ENCODE measurements around the gene B4GALT7. TPM values are rescaled to one million over a fixed set of nuclear protein-coding genes. Genes with fewer than 3 reads are reported as not detected.

The B4GALT7 gene
- total RNA-seq, 2 experiments from 2014 or later: 20.7 to 22.7 TPM

DNA sequence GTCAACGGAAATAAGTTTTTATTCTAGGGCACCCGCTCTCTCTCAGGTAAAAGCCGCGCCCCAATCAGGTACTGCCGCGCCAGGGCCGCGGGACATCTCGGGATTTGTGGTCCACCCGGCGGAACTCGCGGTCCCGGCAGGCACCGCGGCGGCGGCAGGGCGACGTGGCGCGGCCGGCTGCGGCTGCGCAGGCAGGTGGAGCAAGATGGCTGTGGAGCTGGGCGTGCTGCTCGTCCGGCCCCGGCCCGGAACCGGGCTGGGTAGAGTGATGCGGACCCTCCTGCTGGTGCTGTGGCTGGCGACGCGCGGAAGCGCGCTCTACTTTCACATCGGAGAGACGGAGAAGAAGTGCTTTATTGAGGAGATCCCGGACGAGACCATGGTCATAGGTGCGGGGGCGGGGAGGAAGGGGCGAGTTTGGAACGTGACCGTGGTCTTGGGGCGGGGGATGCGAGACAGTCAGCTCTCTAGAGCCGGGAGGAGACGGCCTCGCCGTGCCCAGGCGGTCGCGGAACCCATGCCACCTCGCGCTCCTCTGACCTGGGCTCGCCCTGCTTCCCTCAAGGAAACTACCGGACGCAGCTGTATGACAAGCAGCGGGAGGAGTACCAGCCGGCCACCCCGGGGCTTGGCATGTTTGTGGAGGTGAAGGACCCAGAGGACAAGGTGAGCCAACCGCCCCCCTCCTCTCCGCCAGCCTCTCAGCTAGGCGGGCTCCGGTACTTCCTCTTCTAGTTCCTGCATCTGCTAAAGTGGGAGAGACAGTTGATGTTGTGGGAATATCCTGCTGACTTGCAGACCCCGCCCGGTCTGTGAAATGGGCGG lies 7.7 kb upstream of the B4GALT7 start, which contains the start of gene TMED9:
TMED9 (plus strand) TSS at position 194 of the 825 bp plus-strand sequence; CDS start at position 206, 12 bp downstream.
- ChIA-PET POLR2A (interaction anchor here (1.4 to 1.8 kb wide), 2 partner anchors 9 to 76 kb away, joined by 4 to 10 read pairs; partner anchors contain the start of gene DDX41), CTCF (interaction anchor here (0.6 to 1.5 kb wide), 3 partner anchors 11 to 243 kb away, joined by 3 read pairs; no protein-coding TSS in a partner anchor)

DNA sequence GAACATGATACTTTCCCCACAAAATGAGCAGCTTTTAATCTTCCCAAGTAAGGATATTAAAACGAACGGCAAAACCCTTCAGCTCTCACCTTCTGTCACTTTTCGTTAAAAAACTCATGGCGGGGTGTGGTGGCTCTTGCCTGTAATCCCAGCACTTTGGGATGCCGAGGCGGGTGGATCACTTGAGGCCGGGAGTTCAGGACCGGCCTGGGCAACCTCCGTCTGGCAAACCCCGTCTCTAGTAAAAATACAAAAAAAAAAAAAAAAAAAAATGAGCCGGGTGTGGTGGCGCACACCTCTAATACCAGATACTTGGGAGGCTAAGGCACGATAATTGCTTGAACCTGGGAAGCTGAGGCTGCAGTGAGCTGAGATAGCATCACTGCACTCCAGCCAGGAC lies 7.0 kb upstream of the B4GALT7 start:
- POLR2A ChIA-PET: interaction anchor here (1.4 to 1.8 kb wide), 2 partner anchors 8 to 76 kb away, joined by 4 to 10 read pairs; partner anchors contain the start of gene DDX41
- CTCF ChIA-PET: interaction anchor here (0.7 to 1.5 kb wide), 3 partner anchors 11 to 654 kb away, joined by 3 to 4 read pairs (median 3); no protein-coding TSS in a partner anchor

DNA sequence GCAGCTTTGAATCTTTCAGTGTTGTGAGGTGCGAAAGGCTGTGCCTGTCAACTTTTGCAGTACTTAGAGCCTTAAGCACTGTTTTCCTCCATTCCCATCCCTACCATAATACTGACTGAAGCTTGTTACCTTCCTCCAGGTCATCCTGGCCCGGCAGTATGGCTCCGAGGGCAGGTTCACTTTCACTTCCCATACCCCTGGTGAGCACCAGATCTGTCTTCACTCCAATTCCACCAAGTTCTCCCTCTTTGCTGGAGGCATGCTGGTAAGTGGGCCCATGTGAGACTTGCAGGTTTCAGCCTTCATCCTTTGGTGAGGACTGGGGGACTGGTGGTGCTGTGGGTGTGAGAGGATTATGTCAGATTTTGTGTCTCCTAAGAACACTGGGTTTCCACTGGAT lies 6.4 kb upstream of the B4GALT7 start:
- ChIA-PET POLR2A (no interaction called here), CTCF (interaction anchor here (0.7 to 1.5 kb wide), 2 partner anchors 14 to 653 kb away, joined by 3 to 4 read pairs; no protein-coding TSS in a partner anchor)

DNA sequence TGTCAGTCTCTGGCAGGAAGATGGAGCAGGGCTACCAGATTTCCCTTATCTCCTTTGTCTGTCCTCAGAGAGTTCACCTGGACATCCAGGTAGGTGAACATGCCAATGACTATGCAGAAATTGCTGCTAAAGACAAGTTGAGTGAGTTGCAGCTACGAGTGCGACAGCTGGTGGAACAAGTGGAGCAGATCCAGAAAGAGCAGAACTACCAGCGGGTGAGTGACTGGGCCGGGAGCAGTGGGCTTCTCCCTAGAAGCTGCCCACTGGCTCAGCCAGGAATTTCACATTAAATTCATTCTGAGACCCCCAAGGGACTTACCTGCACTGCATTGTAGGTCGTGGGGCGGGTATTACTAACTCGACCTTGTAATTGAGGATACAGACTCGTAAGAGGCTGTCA lies 5.9 kb upstream of the B4GALT7 start:
- ChIA-PET POLR2A (no interaction called here), CTCF (no interaction called here)

DNA sequence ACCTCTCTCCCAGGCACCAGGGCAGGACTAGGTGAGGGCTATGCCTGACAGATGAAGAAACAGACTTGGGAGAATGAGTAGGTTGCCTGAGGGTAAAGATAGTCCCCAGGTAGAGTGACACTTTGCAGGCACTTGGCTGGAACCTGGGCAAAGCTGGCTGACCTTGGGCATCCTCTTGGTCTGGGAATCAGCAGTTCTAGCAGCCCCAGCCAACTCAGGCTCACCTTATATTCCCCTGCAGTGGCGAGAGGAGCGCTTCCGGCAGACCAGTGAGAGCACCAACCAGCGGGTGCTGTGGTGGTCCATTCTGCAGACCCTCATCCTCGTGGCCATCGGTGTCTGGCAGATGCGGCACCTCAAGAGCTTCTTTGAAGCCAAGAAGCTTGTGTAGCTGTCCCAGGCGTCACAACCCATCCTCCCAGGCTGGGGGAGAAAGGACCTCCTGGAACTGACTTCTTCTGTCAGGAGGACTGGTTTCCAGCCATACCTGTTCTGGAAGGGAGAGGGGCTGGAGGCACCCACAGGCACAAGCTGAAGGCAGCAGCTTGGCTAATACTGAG lies 4.8 kb upstream of the B4GALT7 start:
- ChIA-PET POLR2A (no interaction called here), CTCF (no interaction called here)

DNA sequence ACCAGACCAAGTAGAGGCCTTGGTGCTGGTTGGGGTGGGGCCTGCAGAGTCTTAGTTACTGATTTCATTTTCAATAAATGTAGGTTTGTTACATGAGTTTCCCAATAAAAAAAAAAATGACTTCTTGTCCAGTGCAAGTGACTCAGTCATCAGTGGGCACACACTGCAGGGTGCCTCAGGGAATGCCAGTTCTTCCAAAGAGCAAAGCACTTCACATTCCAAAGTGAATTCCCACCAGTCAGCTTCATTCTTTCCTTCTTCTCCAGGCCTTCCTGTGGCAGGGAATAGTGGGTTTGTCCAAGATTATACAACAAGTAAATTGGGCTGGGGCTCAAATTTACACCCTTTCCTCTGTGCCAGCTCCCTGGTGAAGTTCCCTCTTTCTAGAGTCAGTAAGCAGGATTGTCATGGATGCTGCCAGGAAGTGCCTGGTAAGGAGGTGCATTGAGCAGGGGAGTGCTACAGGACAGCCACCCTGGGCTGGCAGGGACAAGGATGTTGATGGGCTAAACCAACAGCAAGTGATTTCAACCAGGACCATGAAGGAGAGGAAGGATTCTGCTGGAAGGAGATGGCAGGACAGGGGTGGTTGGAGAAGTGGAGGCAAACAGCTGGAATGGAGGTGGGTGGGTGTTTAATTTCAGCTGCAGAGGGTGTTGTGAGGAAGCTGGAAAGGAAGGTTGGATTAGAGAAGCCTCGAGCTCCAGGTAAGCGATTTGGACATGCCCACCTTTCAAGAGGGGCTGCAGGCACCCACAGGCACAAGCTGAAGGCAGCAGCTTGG lies 3.7 kb upstream of the B4GALT7 start:
- ChIA-PET CTCF (interaction anchor here (0.7 kb wide), 1 partner anchor 291 kb away, joined by 3 read pairs; no protein-coding TSS in a partner anchor), POLR2A (no interaction called here)

DNA sequence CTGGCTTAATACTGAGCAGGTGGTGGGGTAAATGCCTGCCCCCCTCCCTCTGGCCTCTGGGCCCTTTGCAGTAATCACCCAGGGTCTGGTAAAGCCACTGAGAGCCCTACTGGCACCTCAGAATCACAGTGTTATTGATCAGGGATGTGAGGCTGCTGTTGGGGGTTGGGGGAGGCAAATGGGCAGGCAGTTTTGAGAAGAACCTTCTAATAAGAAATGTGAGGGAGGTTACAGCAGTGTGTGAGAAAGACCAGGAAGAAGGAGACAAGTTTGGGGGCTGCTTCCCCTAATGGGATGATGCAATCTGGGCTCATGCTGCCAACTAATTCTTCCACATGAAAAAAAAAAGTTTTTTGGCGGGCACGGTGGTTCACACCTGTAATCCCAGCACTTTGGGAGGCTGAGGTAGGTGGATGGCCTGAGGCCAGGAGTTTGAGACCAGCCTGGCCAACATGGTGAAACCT lies 3.1 kb upstream of the B4GALT7 start:
- CTCF ChIA-PET: interaction anchor here (2.6 kb wide), 1 partner anchor 11 kb away, joined by 13 read pairs; no protein-coding TSS in a partner anchor
- POLR2A ChIA-PET: no interaction called here

DNA sequence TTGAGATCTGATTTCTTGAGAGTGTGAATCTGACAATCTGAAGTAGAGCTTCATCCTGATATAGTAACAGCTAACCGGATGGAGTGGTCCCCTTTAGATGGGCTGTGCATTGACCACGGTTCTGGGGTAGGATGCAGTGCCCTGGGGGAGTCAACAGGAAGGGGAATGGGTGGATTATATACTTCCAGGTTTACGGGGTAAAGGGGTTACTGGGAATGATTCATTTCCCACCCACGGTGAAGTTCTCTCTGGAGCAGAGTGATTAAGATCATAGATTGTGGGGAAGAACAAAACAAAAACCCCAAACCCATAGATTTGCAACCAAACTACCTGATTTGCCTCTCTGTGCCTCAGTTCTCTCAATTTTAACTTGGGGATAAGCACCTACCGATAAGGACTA lies 1.5 kb upstream of the B4GALT7 start:
- CTCF ChIA-PET: interaction anchor here (2.6 kb wide), 1 partner anchor 9 kb away, joined by 13 read pairs; no protein-coding TSS in a partner anchor
- POLR2A ChIA-PET: interaction anchor here (0.9 kb wide), 1 partner anchor 44 kb away, joined by 3 read pairs; no protein-coding TSS in a partner anchor

DNA sequence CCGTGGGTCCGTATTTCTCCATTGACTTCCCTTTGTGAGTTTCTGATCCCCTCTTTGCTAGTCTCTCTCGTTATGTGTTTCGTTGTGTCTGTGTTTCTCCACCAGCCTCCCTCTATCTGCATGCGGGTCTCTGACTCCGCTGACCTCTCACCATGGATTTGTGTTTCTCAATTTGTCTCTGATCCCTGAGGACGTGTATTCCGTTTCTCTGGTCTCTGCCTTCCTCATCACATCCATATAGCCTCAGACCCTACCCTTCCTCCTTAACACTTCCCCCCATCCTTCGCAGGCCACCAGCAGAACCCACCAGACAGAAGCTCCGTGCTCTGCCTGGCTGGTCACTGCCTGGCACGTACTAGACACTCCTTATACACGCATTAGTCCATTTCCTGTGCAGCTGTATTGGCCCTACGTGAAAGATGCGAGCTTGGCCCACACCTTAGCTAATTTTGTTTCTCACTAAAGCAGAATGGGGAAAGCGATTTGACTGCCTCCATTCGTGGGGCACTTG lies 631 bp downstream of the B4GALT7 start:
- ChIA-PET POLR2A (interaction anchor here (1.2 kb wide), 1 partner anchor 8 kb away, joined by 10 read pairs; the partner anchor contains the start of gene TMED9), CTCF (no interaction called here)

DNA sequence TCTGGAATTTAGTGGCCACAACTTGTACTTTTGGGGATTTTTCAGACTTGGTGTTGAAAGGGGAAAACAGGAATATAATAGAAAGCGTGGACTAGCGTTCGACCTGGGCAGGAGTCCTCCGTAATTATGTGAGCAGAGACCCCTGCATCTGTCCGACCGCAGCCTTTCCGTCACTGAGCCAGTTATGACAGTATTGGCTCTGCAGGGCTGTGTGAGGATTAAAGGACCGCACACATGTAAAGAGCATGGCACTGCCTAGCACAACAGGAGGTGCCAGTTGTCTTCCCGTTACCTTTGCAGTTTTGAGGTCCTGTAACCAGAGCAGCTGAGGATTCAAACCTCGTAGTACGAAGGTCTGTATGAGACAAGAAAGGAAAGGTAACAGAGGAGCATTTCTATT lies 1.2 kb downstream of the B4GALT7 start:
- POLR2A ChIA-PET: interaction anchor here (1.2 kb wide), 1 partner anchor 9 kb away, joined by 10 read pairs; the partner anchor contains the start of gene TMED9

DNA sequence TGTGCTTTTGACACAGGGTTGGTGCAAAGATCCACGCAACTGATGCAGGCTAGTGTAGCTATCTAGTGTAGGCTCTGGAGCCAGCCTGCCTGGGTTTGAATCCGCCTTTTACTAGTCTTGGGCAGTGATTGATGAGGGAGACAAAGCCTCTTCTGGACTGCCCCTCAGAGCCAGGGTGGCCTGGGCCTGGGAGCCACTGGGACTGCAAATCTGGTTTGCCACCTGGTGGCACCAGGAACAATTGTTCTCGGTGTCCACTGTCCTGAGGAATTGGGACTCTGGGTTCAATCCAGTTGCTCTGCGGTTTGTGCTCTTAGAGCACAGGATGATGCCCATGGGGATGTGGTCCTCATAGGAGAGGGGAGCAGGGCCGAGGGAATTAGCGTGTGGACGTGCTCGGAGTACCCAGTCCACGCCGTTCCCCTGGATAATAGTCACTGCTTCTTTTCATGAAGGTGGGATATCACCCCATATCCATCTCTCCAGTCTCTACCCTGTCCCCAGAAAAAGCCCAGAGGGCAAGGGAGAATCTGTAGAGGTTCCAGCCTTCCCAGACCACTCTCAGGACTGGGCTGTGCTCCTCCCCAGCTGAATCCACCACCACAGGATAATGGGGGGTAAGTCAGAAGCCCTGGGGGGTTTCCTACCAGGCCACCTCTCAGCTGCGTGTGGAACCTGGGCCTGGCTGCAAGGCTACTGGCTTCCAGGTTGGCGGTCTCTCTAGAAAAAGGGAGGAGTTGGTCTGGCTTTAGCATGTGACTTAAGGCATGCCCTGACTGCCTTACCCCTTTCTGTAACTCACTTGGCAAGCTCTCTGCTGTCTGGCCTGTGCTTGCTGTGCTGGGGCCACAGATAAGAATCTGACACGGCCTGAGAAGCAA lies 1.9 kb downstream of the B4GALT7 start:
- ChIA-PET CTCF (interaction anchor here (1.2 kb wide), 1 partner anchor 13 kb away, joined by 3 read pairs; no protein-coding TSS in a partner anchor), POLR2A (no interaction called here)

More for the DNA sequence above, 1.2 kb downstream of the B4GALT7 start:
- CTCF ChIA-PET: interaction anchor here (1.2 kb wide), 1 partner anchor 12 kb away, joined by 3 read pairs; no protein-coding TSS in a partner anchor

DNA sequence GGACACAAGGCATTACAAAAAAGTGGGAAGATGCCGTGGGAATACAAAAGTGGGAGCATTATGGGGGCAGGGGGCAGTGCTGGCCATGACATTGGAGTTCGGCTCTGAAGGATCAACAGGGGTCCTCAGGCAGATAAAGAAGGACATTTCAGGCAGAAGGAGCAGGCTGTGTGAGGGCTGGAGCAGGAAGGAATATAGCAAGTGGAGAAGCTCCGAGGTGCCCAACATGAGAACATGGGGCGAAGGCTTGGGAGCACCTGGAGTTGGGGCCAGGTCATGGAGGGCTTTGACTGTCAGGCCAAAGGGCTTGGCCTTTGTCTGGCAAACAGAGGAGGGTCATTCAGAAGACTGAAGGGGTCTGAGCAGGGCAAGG lies 2.5 kb downstream of the B4GALT7 start:
- ChIA-PET CTCF (interaction anchor here (1.2 to 1.3 kb wide), 2 partner anchors 14 to 15 kb away, joined by 3 read pairs; no protein-coding TSS in a partner anchor), POLR2A (no interaction called here)

DNA sequence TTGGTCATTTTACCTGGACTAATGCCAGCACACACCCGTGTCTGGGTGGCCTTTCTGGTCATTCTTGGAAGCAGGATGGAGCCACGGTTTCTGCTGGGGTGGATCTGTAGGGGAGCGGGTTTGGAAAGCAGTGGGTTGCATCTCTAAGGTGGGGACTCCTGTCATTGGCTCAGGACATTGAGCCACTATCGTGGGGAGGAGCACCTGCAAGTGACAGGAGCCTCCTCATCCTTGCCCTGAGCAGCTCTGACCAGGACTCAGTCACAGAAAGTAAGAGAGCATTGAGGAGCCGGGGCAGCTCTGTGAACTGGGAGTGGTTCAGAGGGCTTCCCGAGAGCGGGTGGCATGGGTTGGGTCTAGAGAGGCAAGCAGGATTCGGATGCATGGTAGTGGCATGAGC lies 3.7 kb downstream of the B4GALT7 start:
- POLR2A ChIA-PET: no interaction called here
- CTCF ChIA-PET: interaction anchor here (0.5 to 1.3 kb wide), 2 partner anchors 11 to 16 kb away, joined by 3 read pairs; no protein-coding TSS in a partner anchor

DNA sequence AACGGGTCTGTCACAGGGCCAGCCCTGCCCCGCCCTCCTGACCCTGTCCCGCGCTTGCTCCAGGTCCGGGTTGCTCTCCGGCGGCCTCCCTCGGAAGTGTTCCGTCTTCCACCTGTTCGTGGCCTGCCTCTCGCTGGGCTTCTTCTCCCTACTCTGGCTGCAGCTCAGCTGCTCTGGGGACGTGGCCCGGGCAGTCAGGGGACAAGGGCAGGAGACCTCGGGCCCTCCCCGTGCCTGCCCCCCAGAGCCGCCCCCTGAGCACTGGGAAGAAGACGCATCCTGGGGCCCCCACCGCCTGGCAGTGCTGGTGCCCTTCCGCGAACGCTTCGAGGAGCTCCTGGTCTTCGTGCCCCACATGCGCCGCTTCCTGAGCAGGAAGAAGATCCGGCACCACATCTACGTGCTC lies 4.2 kb downstream of the B4GALT7 start:
- CTCF ChIA-PET: no interaction called here
- POLR2A ChIA-PET: no interaction called here

DNA sequence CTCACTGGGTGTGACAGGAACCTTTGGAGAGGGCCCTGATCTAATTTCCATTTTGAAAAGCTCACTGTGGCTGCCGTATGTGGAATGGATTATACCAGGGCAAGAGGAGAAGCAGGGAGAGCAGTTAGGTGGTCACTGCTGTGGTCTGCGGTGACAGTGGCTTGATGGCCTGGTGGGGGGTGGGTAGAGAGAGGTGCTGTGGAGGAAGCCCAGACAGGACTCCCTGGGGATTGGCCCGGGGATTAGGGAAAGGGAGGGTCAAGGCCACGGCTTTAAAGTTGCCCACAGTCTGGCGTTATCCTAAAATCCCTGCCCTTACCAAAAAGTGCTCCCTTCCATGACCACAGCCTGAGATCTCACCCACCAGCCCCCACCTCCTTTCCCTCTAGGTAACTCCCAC lies 4.7 kb downstream of the B4GALT7 start:
- POLR2A ChIA-PET: no interaction called here

DNA sequence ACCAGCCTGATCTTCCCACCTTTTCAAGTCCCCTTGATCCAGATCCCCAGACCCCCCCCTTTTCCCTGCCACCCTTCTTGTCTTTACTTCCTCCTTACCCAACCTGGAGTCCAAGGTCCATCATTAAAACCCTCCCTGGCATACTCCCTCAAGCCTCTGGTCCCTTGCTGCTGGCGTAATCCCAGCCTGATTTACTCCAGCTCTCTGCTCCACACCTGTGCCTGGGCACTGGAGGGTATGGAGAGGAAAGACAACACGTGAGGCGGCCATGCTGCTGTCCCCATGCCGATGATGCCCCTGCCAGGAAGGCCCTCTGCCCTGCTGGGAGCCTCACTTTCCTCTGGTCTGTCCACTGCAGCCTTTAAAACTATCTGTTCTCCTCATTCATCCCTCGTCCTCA lies 5.1 kb downstream of the B4GALT7 start:
- CTCF ChIA-PET: no interaction called here
- POLR2A ChIA-PET: no interaction called here

More for the DNA sequence above, 4.7 kb downstream of the B4GALT7 start:
- CTCF ChIA-PET: no interaction called here

DNA sequence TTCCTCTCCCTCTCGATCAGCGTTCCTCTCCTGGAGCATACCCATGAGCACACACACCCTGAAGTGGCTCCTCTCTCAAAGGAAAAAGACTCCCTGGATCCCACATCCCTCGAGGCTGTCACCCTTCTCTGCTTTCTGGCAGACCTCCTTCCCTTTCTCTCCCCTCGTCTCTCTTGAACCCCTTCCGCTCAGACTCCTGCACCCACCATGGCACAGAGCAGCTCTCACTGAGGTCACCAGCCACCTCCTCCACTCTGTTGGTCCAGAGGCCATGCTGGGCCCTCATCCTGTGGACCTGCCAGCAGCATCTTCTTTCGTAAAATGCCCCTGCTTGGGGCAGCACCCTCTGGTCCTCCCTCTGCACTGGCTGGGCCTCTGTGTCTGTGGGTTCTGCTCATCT lies 5.7 kb downstream of the B4GALT7 start:
- CTCF ChIA-PET: interaction anchor here (0.6 kb wide), 1 partner anchor 1946 kb away, joined by 4 read pairs; no protein-coding TSS in a partner anchor
- POLR2A ChIA-PET: no interaction called here

All from activated CD8-positive, alpha-beta memory T cell treated with anti-CD3 and anti-CD28 coated beads for 36 hours (primary cell).